WERI-Rb-1 (cell line): ENCODE results near the gene CALML5.

ENCODE experiments used
- DNase-seq: peaks from one replicate; pipeline ENCODE4 v3.0.0-alpha.2; 2020
- H3K27ac ChIP-seq: fragments of 250-450 bp; sonication (Bioruptor Pico); 2 replicates; pipeline ENCODE4 v1.5.1; 2020; ENCODE audit warnings: mild to moderate bottlenecking, moderate library complexity
- H3K27me3 ChIP-seq: fragments of 250-450 bp; sonication (Bioruptor Pico); 2 replicates; pipeline ENCODE4 v1.5.1; 2021; ENCODE audit warnings: mild to moderate bottlenecking, low read depth, moderate library complexity; ENCODE audit not compliant: insufficient read depth, severe bottlenecking
- H3K36me3 ChIP-seq: fragments of 250-450 bp; sonication (Bioruptor Pico); 2 replicates; pipeline ENCODE4 v1.5.1; 2020; ENCODE audit warnings: mild to moderate bottlenecking, moderate library complexity
- H3K4me3 ChIP-seq: 2 replicates; pipeline ENCODE4 v1.5.1; 2011; ENCODE audit warnings: low read depth, mild to moderate bottlenecking, control low read depth, low read length
- H3K9me3 ChIP-seq: fragments of 250-450 bp; sonication (Bioruptor Pico); 2 replicates; pipeline ENCODE4 v1.5.1; 2021; ENCODE audit warnings: mild to moderate bottlenecking, moderate library complexity; ENCODE audit not compliant: severe bottlenecking
- CTCF ChIP-seq: IDR thresholded peaks from 2 replicates; pipeline ENCODE4 v1.5.1; 2011; ENCODE audit warnings: low read depth, mild to moderate bottlenecking, control low read depth, inconsistent platforms, low read length

CALML5 gene

GRCh38 chr10:5545778-5546710 lies 46.7 kb upstream of the CALML5 start:
- TF ChIP-seq CTCF = no peak
- no peak for DNase-seq
- no peak overlapping the region for H3K27ac ChIP-seq
- H3K27me3 ChIP-seq = no peaks in the 10 kb centered on the region
- no peaks in the 10 kb centered on the region for H3K36me3 ChIP-seq
- H3K4me3 ChIP-seq = no peak overlapping the region
- H3K9me3 ChIP-seq = no peaks in the 10 kb centered on the region

- no peak overlapping the region for H3K27ac ChIP-seq
- no peak overlapping the region for H3K4me3 ChIP-seq
- H3K36me3 ChIP-seq = no peaks in the 10 kb centered on the region
- no peak for TF ChIP-seq CTCF
- no peak for DNase-seq
- H3K27me3 ChIP-seq = no peaks in the 10 kb centered on the region
- H3K9me3 ChIP-seq = no peaks in the 10 kb centered on the region
Measured at GRCh38 chr10:5545426-5545777, 46.0 kb upstream of the CALML5 start.

GRCh38 chr10:5545011-5545410 lies 45.6 kb upstream of the CALML5 start:
- Histone ChIP-seq H3K4me3 (no peak overlapping the region), H3K27ac (no peak overlapping the region), H3K27me3 (no peaks in the 10 kb centered on the region), H3K9me3 (no peaks in the 10 kb centered on the region), H3K36me3 (no peaks in the 10 kb centered on the region)
- DNase-seq = no peak
- TF ChIP-seq CTCF = no peak

GRCh38 chr10:5544216-5544805 lies 44.9 kb upstream of the CALML5 start:
- no peak for DNase-seq
- no peak for TF ChIP-seq CTCF
- Histone ChIP-seq H3K36me3 (no peaks in the 10 kb centered on the region), H3K27ac (no peak overlapping the region), H3K9me3 (no peaks in the 10 kb centered on the region), H3K27me3 (no peaks in the 10 kb centered on the region), H3K4me3 (no peak overlapping the region)

GRCh38 chr10:5543623-5544022 lies 44.3 kb upstream of the CALML5 start:
- no peak for DNase-seq
- no peak for TF ChIP-seq CTCF
- no peaks in the 10 kb centered on the region for H3K27me3 ChIP-seq
- H3K4me3 ChIP-seq = no peak overlapping the region
- H3K9me3 ChIP-seq = no peaks in the 10 kb centered on the region
- no peaks in the 10 kb centered on the region for H3K36me3 ChIP-seq
- no peak overlapping the region for H3K27ac ChIP-seq
